ENCODE measurements around the gene HMMR.

DNA sequence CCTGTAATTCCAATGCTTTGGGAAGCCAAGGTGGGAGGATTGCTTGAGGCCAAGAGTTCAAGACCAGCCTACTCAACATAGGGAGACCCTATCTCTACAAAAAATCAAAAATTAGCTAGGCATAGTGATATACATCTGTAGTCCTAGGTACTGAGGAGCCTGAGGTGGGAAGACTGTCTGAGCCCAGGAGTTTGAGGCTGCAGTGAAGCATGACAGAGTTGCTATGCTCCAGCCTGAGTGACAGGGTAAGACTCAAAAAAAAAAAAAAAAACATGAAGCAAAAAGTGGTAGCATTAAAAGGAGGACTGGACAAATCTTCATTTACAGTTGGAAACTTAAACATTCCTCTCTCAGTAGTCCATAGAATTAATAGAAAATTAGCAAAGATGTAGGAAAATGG is 13.2 kb upstream of the HMMR start:
- TF ChIP-seq, protein P1, sequence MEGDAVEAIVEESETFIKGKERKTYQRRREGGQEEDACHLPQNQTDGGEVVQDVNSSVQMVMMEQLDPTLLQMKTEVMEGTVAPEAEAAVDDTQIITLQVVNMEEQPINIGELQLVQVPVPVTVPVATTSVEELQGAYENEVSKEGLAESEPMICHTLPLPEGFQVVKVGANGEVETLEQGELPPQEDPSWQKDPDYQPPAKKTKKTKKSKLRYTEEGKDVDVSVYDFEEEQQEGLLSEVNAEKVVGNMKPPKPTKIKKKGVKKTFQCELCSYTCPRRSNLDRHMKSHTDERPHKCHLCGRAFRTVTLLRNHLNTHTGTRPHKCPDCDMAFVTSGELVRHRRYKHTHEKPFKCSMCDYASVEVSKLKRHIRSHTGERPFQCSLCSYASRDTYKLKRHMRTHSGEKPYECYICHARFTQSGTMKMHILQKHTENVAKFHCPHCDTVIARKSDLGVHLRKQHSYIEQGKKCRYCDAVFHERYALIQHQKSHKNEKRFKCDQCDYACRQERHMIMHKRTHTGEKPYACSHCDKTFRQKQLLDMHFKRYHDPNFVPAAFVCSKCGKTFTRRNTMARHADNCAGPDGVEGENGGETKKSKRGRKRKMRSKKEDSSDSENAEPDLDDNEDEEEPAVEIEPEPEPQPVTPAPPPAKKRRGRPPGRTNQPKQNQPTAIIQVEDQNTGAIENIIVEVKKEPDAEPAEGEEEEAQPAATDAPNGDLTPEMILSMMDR (conservative IDR thresholded peaks at IDR 0.05; ENCODE audit: low read depth, low read length): no peak
- TF ChIP-seq RFX5 (IDR thresholded peaks at IDR 0.05; ENCODE audit: low read depth, low read length) (no peak), SMC3 (IDR thresholded peaks at IDR 0.05; ENCODE audit: low read depth, low read length) (no peak), CEBPB (IDR thresholded peaks at IDR 0.05; ENCODE audit: low read depth, low read length) (no peak)

All from IMR-90 (cell line).